PC-9 (cell line): ENCODE data around the gene SH3PXD2B. TPM values are rescaled to one million over a fixed set of nuclear protein-coding genes. Genes with fewer than 3 reads are reported as not detected.

ENCODE experiments used
- BruUV-seq: library from RNA; stranded (reverse); fragments of 400-500 nt; replicated peaks from 2 replicates; lab custom pipeline; 2021; lab: Mats Ljungman, UMichigan
- CTCF ChIA-PET: fragments of 300-600 bp; sonication (Branson Sonifier 250); formaldehyde crosslinking; loops from one replicate; lab custom pipeline; 2022; ENCODE audit warnings: antibody characterized with exemption; lab: Charles Lee
- POLR2A ChIA-PET: fragments of 300-600 bp; sonication (Branson Sonifier 250); formaldehyde crosslinking; loops from one replicate; lab custom pipeline; 2022; ENCODE audit warnings: antibody characterized with exemption; ENCODE audit not compliant: unreplicated experiment; lab: Charles Lee
- DNase-seq, 2 experiments: peaks; one replicate each; pipeline versions ENCODE4 v3.0.0 to v3.0.0-alpha.2; 2015 to 2022; ENCODE audit warnings: mixed read lengths in 1 of 2
- H2AFZ ChIP-seq: fragments of 200-600 bp; sonication (generic); 2 replicates; pipeline ENCODE4 v1.8.1; 2017; ENCODE audit warnings: antibody characterized with exemption
- H3F3A ChIP-seq: fragments of 200-600 bp; sonication (generic); 2 replicates; pipeline ENCODE4 v1.8.1; 2017; ENCODE audit warnings: antibody characterized with exemption, mild to moderate bottlenecking, low read depth; ENCODE audit not compliant: insufficient read depth
- H3K27ac ChIP-seq: fragments of 200-600 bp; sonication (generic); 2 replicates; pipeline ENCODE4 v1.6.1; 2016; ENCODE audit warnings: mixed run types
- H3K27me3 ChIP-seq: fragments of 200-600 bp; sonication (generic); 2 replicates; pipeline ENCODE4 v1.6.1; 2016; ENCODE audit warnings: low read depth, mixed run types; ENCODE audit not compliant: insufficient read depth
- H3K36me3 ChIP-seq: fragments of 200-600 bp; sonication (generic); 2 replicates; pipeline ENCODE4 v1.6.1; 2016; ENCODE audit warnings: low read depth, mixed run types
- H3K4me1 ChIP-seq: fragments of 200-600 bp; sonication (generic); replicated peaks from 2 replicates; pipeline ENCODE4 v1.6.1; 2016; ENCODE audit warnings: mixed run types; ENCODE audit not compliant: insufficient read depth
- H3K4me2 ChIP-seq: fragments of 200-600 bp; sonication (generic); 2 replicates; pipeline ENCODE4 v1.6.1; 2017; ENCODE audit warnings: mixed run types
- H3K4me3 ChIP-seq: fragments of 200-600 bp; sonication (generic); 2 replicates; pipeline ENCODE4 v1.6.1; 2016; ENCODE audit warnings: mixed run types
- H3K79me2 ChIP-seq: fragments of 200-600 bp; sonication (generic); 2 replicates; pipeline ENCODE4 v1.6.1; 2017; ENCODE audit warnings: low read depth, mixed run types
- H3K9me2 ChIP-seq: fragments of 200-600 bp; sonication (generic); 2 replicates; pipeline ENCODE4 v1.8.1; 2017; ENCODE audit warnings: mild to moderate bottlenecking; ENCODE audit not compliant: insufficient read depth
- H3K9me3 ChIP-seq: fragments of 200-600 bp; sonication (generic); 2 replicates; pipeline ENCODE4 v1.8.1; 2016; ENCODE audit warnings: low read depth; ENCODE audit not compliant: insufficient read depth
- H4K20me1 ChIP-seq: fragments of 200-600 bp; sonication (generic); 2 replicates; pipeline ENCODE4 v1.8.1; 2017; ENCODE audit not compliant: insufficient read depth
- EZH2 ChIP-seq: fragments of 200-600 bp; sonication (generic); IDR thresholded peaks from 2 replicates; pipeline ENCODE4 v1.8.0; 2017; ENCODE audit warnings: antibody characterized with exemption, low read depth
- intact Hi-C: fragments of 100-400 bp; cut with micrococcal nuclease; formaldehyde crosslinking; loops from one replicate; pipeline ENCODE4 v1.10.0; 2022; ENCODE audit not compliant: unreplicated experiment
- total RNA-seq: library from RNA; stranded (reverse); gene quantifications from 2 replicates; pipeline ENCODE4 v1.2.3, GENCODE V29; 2021
- TF ChIP-seq, protein P1 (sequence below): fragments of 200-600 bp; sonication (generic); conservative IDR thresholded peaks from 2 replicates; pipeline ENCODE4 v1.6.1; 2017; ENCODE audit warnings: mixed run types, antibody characterized with exemption, mild to moderate bottlenecking, moderate library complexity

SH3PXD2B gene
- total RNA-seq, 1 experiment from 2014 or later: 29.3 TPM

DNA sequence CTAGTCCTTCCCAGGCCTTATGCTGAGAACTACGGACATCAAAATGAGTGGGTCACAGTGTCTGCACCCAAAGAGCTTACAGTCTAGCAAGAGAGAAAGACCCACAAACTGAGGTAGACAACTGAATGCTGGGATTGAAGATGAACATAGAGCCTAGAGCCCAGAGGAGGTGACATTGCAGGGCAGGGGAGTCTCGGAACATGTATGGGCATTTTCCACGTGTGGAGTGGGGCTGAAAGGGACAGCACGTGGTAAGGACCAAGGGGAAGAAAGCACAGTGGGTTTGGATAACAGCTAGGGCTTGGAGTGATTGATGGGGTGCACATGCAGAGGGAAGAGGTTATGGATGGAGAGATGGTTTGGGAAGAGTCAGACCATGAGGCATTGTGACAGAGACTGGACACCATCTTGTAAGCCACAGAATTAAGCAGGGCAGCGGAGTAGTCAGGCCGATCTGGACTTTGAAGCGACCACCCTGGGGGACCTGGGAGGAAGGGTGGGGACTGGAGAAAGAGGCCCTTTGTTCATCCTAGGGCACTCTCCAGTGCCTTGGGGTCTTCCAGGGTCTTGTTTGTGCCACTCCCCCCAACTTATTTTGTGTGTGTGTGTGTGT lies 47.5 kb upstream of the SH3PXD2B start:
- Histone ChIP-seq H3F3A (no peaks in the 10 kb centered on the region), H3K27ac (no peak overlapping the region), H3K4me1 (no peaks in the 10 kb centered on the region), H3K9me3 (no peaks in the 10 kb centered on the region), H3K36me3 (no peaks in the 10 kb centered on the region), H3K79me2 (no peaks in the 10 kb centered on the region), H2AFZ (no peak overlapping the region), H3K4me2 (no peak overlapping the region), H3K27me3 (peaks cover 34% of the 10 kb centered on the region), H3K4me3 (no peak overlapping the region), H4K20me1 (no peaks in the 10 kb centered on the region), H3K9me2 (no peaks in the 10 kb centered on the region)
- ChIA-PET CTCF (no interaction called here), POLR2A (no interaction called here)
- no peak for DNase-seq
- no TSS peak for BruUV-seq
- intact Hi-C loops: no loop called here
- TF ChIP-seq EZH2: no peak
- TF ChIP-seq, protein P1, sequence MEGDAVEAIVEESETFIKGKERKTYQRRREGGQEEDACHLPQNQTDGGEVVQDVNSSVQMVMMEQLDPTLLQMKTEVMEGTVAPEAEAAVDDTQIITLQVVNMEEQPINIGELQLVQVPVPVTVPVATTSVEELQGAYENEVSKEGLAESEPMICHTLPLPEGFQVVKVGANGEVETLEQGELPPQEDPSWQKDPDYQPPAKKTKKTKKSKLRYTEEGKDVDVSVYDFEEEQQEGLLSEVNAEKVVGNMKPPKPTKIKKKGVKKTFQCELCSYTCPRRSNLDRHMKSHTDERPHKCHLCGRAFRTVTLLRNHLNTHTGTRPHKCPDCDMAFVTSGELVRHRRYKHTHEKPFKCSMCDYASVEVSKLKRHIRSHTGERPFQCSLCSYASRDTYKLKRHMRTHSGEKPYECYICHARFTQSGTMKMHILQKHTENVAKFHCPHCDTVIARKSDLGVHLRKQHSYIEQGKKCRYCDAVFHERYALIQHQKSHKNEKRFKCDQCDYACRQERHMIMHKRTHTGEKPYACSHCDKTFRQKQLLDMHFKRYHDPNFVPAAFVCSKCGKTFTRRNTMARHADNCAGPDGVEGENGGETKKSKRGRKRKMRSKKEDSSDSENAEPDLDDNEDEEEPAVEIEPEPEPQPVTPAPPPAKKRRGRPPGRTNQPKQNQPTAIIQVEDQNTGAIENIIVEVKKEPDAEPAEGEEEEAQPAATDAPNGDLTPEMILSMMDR: no peak

DNA sequence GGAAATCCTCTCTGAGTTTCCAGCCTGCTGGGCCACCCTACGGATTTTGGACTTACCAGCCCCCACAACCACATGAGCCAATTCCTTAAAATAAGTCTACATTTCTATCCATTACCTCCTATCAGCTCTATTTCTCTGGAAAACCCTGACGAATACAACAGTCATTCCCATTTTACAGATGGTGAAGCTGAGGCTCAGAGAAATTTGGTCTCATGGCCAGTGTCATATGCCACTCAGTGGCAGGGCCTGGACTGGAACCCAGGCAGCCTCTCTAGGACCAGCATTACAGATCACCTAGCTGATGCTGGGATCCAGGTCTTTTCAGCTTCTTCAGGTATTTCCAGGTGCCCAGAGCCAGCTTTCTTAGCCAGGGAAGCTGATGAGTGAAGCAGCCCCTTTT lies 45.0 kb upstream of the SH3PXD2B start:
- Histone ChIP-seq H3K79me2 (no peaks in the 10 kb centered on the region), H4K20me1 (no peaks in the 10 kb centered on the region), H3K9me3 (no peaks in the 10 kb centered on the region), H3K4me3 (no peak overlapping the region), H3K36me3 (no peaks in the 10 kb centered on the region), H3K9me2 (no peaks in the 10 kb centered on the region), H3F3A (no peaks in the 10 kb centered on the region), H3K4me1 (no peaks in the 10 kb centered on the region), H3K27ac (no peak overlapping the region), H3K27me3 (peaks cover 37% of the 10 kb centered on the region), H3K4me2 (no peak overlapping the region), H2AFZ (no peak overlapping the region)
- TF ChIP-seq, protein P1: no peak
- TF ChIP-seq EZH2: no peak
- CTCF ChIA-PET: no interaction called here
- intact Hi-C loops: no loop called here
- no peak for DNase-seq
- no TSS peak for BruUV-seq
- POLR2A ChIA-PET: no interaction called here

DNA sequence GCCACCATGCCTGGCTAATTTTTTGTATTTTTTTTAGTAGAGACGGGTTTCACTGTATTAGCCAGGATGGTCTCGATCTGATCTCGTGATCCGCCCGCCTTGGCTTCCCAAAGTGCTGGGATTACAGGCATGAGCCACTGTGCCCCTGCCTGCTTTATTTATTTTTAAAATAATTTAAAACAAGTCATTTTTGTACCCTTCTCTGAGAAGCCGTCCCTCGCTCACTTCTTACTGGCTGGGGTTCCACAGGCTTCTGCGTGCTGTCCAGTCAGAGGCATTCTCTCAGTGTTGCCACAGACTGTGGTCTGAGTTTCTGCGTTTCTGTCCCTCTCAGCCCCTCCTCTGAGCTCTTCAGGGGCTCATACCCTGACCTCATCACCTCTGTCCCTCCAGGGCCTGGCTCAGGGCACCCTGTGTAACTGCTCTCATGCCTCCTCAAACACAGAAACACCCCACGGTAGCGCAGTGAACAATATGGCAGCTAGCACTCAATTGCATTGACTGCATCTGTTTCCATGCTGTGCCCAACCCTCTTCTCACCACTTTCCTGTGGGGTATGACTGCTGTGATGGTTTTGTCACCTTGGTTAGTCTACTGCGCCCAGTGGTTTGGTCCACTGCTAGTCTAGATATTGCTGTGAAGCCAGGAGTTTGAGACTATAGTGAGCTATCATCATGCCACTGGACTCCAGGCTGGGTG lies 44.3 kb upstream of the SH3PXD2B start:
- BruUV-seq: no TSS peak
- H3K9me2 ChIP-seq: no peaks in the 10 kb centered on the region
- CTCF ChIA-PET: no interaction called here

More for the DNA sequence above, 44.3 kb upstream of the SH3PXD2B start:
- no peaks in the 10 kb centered on the region for H3F3A ChIP-seq
- H3K4me2 ChIP-seq: no peak overlapping the region
- no peak overlapping the region for H2AFZ ChIP-seq
- H3K27ac ChIP-seq: no peak overlapping the region
- DNase-seq: no peak
- intact Hi-C loops: no loop called here
- H3K79me2 ChIP-seq: no peaks in the 10 kb centered on the region
- POLR2A ChIA-PET: no interaction called here
- peaks cover 41% of the 10 kb centered on the region for H3K27me3 ChIP-seq
- no peaks in the 10 kb centered on the region for H4K20me1 ChIP-seq
- TF ChIP-seq EZH2: no peak
- TF ChIP-seq, protein P1: no peak
- no peaks in the 10 kb centered on the region for H3K36me3 ChIP-seq
- H3K4me3 ChIP-seq: no peak overlapping the region
- H3K9me3 ChIP-seq: no peaks in the 10 kb centered on the region
- H3K4me1 ChIP-seq: no peaks in the 10 kb centered on the region
